ENCODE data around the gene GGA2.

Gene GGA2

GRCh38 chr16:23534868-23535860, 24.9 kb upstream of the GGA2 start:
- no peak overlapping the region for H3K4me3 Mint-ChIP-seq
- no peaks in the 10 kb centered on the region for H3K9me3 Mint-ChIP-seq
- H3K27ac Mint-ChIP-seq = no peak overlapping the region
- ATAC-seq = no peak
- H3K4me1 Mint-ChIP-seq = no peaks in the 10 kb centered on the region
- H3K36me3 Mint-ChIP-seq = peaks cover 73% of the 10 kb centered on the region
- DNase-seq (ENCODE audit: low spot score in 2 of 2) = no peak

DNA sequence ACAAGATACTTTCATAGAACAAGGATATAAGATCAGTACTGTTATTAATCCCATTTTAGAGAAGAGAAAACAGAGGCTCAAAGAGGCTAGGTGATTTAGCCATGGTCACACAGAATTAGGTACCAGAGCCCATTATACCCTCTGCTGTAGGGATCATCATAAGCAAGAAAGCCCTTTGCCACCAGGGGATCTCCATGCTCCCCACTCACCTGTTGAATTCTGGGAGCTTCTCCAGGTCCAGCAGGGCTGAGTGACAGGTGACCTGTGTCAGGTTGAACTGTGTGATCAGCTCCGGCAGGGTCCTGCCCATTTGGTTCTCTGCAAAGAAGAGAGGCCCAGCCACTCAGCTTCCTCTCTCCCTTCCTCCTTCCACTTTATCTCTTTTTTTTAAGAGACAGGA, 22.2 kb upstream of the GGA2 start:
- Mint-ChIP-seq H3K36me3 (peaks cover 72% of the 10 kb centered on the region), H3K4me1 (no peaks in the 10 kb centered on the region), H3K9me3 (no peaks in the 10 kb centered on the region), H3K27ac (no peak overlapping the region), H3K4me3 (no peak overlapping the region)
- DNase-seq (ENCODE audit: low spot score in 2 of 2) = no peak
- ATAC-seq = no peak

DNA sequence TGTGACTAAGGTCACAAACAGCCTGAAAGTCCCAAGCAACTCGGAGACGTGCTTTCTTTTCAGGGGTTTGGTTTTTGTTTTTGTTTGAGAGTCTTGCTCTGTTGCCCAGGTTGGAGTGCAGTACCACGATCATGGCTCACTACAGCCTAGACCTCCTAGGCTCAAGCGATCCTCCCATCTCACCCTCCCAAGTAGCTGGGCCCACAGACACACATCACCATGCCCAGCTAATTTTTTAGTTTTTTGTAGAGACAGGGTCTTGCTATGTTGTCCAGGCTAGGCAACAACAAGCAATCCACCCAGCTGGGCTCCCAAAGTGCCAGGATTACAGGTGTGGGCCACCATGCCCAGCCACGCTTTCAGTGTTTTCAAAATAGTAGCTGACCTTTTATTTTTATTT, 19.8 kb upstream of the GGA2 start:
- DNase-seq (ENCODE audit: low spot score in 2 of 2) (no peak), ATAC-seq (no peak)
- H3K4me1 Mint-ChIP-seq = no peaks in the 10 kb centered on the region
- no peaks in the 10 kb centered on the region for H3K9me3 Mint-ChIP-seq
- no peak overlapping the region for H3K4me3 Mint-ChIP-seq
- no peak overlapping the region for H3K27ac Mint-ChIP-seq
- peaks cover 78% of the 10 kb centered on the region for H3K36me3 Mint-ChIP-seq

GRCh38 chr16:23528644-23529310, 18.5 kb upstream of the GGA2 start:
- Mint-ChIP-seq H3K27ac (no peak overlapping the region), H3K4me3 (no peak overlapping the region), H3K9me3 (no peaks in the 10 kb centered on the region), H3K36me3 (peaks cover 83% of the 10 kb centered on the region), H3K4me1 (no peaks in the 10 kb centered on the region)
- no peak for ATAC-seq
- DNase-seq (ENCODE audit: low spot score in 2 of 2) = no peak

DNA sequence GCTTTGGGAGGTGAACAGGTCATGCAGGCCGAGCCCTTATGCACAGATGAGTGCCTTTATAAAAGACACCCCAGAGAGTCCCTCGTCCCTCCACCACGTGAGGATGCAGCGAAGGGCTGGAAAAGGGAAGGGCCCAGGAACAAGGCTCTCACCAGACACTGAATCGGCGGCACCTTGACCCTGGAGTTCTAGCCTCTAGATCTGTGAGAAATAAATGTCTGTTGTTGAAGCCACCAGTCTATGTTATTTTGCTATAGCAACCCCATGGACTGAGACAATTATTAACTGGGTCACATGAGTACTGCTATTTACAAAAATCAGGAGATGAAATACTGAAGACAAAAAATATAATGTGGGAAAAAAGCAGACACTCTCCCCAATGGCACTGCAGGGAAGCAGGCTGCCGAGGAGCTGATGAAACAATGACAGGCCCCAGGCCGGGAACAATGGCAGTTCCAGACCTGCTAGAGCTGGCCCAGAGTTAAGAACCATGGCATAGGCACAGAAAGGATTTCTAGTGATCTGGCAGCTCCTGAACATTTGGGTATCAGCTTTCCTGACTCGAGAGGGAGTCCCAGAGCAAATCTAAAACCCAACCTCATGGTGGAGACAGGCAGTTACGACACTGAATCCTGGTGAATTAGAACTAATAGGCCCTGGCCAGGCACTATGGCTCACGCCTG, 17.8 kb upstream of the GGA2 start:
- Mint-ChIP-seq H3K9me3 (no peaks in the 10 kb centered on the region), H3K4me1 (no peaks in the 10 kb centered on the region), H3K27ac (no peak overlapping the region)

DNA sequence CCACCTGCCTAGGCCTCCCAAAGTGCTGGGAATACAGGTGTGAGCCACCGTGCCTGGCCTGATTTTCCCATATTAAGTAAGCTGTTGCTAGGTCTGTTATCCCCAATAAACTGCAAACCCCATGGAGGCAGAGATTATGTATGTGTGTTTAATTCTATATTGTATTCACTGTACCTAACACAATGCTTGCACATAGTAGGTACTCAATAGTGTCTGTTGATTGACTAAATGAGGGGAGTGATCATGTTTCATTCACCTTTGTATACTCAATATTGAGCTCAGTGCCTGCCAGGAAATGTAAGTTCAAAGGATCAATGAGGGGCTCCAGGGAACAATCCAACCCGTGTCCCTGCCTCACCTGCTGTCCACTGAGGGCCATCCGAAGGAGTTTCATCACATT, 14.6 kb upstream of the GGA2 start:
- Mint-ChIP-seq H3K9me3 (no peaks in the 10 kb centered on the region), H3K36me3 (peaks cover 75% of the 10 kb centered on the region)

More for the DNA sequence above, 17.8 kb upstream of the GGA2 start:
- Mint-ChIP-seq H3K36me3 (peaks cover 83% of the 10 kb centered on the region), H3K4me3 (no peak overlapping the region)
- DNase-seq (ENCODE audit: low spot score in 2 of 2) = no peak
- no peak for ATAC-seq

GRCh38 chr16:23523876-23524385, 13.6 kb upstream of the GGA2 start:
- Mint-ChIP-seq H3K4me1 (no peaks in the 10 kb centered on the region), H3K36me3 (peaks cover 79% of the 10 kb centered on the region)

More for the DNA sequence above, 14.6 kb upstream of the GGA2 start:
- Mint-ChIP-seq H3K27ac (no peak overlapping the region), H3K4me3 (no peak overlapping the region), H3K4me1 (no peaks in the 10 kb centered on the region)
- DNase-seq (ENCODE audit: low spot score in 2 of 2) (no peak), ATAC-seq (no peak)

DNA sequence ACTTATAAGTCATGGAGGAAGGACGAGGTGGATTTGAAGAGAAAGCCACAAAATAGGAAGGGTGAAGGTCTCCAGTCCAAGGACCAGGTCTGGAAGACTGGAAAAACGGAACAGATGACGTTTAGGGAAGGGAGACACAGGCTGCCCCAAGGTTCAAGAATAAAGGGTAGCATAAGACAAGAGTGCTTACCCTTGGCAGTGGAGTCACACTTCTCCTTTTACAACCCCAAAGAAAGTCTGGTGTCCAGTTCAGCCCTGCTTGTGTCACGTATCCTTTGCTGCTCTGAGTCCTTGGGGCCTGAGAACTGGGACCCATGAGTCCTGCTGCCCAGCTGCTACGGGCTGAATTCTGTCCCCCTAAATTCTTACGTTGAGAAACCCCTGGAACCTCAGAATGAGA, 13.0 kb upstream of the GGA2 start:
- H3K9me3 Mint-ChIP-seq = no peaks in the 10 kb centered on the region
- H3K4me3 Mint-ChIP-seq = no peak overlapping the region
- H3K36me3 Mint-ChIP-seq = peaks cover 74% of the 10 kb centered on the region
- H3K27ac Mint-ChIP-seq = peak overlapping the region; percentile 24
- no peak for DNase-seq (ENCODE audit: low spot score in 2 of 2)
- no peaks in the 10 kb centered on the region for H3K4me1 Mint-ChIP-seq
- ATAC-seq = no peak

More at GRCh38 chr16:23523876-23524385, 13.6 kb upstream of the GGA2 start:
- DNase-seq (ENCODE audit: low spot score in 2 of 2) (no peak), ATAC-seq (no peak)
- no peak overlapping the region for H3K4me3 Mint-ChIP-seq
- peak overlapping the region; percentile 60 for H3K27ac Mint-ChIP-seq
- H3K9me3 Mint-ChIP-seq = no peaks in the 10 kb centered on the region

DNA sequence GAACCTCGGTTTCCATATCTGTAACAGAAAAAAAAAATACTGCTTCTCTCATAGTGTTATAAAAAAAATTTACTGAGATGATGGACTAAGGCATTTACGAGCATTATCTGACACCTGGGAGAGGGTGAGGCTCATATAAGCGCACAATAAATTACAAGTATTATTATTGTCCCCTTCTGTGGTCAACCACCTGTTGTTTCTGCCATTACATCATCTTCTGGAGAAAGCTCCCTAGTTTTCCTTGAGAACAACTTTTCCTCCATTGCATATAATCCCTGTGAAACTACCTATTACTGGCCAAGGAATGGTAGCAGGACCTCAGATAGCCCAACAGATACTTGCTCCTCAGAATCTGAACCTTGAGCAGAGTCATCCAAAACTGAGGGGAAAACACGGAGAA, 11.7 kb upstream of the GGA2 start:
- H3K4me1 Mint-ChIP-seq = peaks cover 5% of the 10 kb centered on the region
- DNase-seq (ENCODE audit: low spot score in 2 of 2) (no peak), ATAC-seq (no peak)
- no peaks in the 10 kb centered on the region for H3K9me3 Mint-ChIP-seq
- H3K4me3 Mint-ChIP-seq = no peak overlapping the region
- H3K36me3 Mint-ChIP-seq = peaks cover 60% of the 10 kb centered on the region
- H3K27ac Mint-ChIP-seq = no peak overlapping the region

DNA sequence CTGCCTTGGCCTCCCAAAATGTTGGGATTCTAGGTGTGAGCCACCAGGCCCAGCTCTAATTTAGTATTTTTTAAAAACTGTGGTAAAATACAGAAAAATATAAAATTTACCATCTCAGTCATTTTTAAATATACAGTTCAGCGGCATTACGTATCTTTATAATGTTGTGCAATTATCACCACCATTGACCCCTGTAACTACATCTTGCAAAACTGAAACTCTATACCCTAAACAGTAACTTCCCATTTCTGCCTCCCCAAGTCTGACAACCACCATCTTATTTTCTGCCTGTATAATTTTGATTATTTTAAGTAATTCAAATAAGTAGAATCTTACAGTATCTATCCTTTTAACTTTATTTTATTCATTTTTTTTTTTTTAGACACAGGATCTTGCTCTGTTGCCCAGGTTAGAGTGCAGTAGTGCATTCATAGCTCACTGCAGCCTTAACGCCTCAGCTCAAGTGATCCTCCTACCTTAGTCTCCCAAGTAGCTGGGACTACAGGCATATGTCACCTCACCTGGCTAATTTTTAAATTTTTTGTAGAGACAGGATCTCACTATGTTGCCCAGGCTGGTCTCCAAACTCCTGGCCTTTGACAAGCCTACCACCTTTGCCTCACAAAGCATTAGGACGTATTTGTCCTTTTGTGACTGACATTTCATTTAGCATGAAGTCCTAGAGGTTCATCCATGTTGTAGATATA, 10.9 kb upstream of the GGA2 start:
- ATAC-seq (no peak), DNase-seq (ENCODE audit: low spot score in 2 of 2) (no peak)
- H3K27ac Mint-ChIP-seq = no peak overlapping the region
- peaks cover 58% of the 10 kb centered on the region for H3K36me3 Mint-ChIP-seq
- no peaks in the 10 kb centered on the region for H3K9me3 Mint-ChIP-seq
- H3K4me1 Mint-ChIP-seq = peaks cover 10% of the 10 kb centered on the region
- H3K4me3 Mint-ChIP-seq = no peak overlapping the region

GRCh38 chr16:23520500-23520899, 10.2 kb upstream of the GGA2 start:
- H3K4me3 Mint-ChIP-seq = no peak overlapping the region
- no peak overlapping the region for H3K27ac Mint-ChIP-seq
- no peak for DNase-seq (ENCODE audit: low spot score in 2 of 2)
- ATAC-seq = no peak
- H3K9me3 Mint-ChIP-seq = no peaks in the 10 kb centered on the region
- H3K36me3 Mint-ChIP-seq = peaks cover 58% of the 10 kb centered on the region
- H3K4me1 Mint-ChIP-seq = peaks cover 16% of the 10 kb centered on the region

DNA sequence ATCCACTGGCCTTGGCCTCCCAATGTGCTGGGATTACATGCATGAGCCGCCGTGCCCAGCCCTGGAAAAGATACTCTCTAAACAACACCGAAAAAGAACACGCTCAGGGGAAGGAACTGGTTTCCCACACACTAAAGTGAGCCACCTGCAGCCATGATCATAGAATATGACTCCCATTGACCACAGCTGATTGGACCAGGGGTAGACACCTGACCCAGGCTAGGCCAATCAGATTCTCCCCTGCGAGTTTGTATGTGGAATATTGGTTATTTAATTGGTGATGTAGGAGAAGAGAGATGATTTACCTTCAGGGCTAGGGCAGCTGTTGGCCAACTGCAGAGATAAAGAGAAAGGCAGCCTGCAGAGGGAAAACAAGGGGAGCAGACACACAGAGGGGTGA, 9.0 kb upstream of the GGA2 start:
- H3K27ac Mint-ChIP-seq = no peak overlapping the region
- ATAC-seq (no peak), DNase-seq (ENCODE audit: low spot score in 2 of 2) (no peak)
- peaks cover 47% of the 10 kb centered on the region for H3K36me3 Mint-ChIP-seq
- H3K9me3 Mint-ChIP-seq = no peaks in the 10 kb centered on the region
- H3K4me1 Mint-ChIP-seq = peaks cover 27% of the 10 kb centered on the region
- no peak overlapping the region for H3K4me3 Mint-ChIP-seq

DNA sequence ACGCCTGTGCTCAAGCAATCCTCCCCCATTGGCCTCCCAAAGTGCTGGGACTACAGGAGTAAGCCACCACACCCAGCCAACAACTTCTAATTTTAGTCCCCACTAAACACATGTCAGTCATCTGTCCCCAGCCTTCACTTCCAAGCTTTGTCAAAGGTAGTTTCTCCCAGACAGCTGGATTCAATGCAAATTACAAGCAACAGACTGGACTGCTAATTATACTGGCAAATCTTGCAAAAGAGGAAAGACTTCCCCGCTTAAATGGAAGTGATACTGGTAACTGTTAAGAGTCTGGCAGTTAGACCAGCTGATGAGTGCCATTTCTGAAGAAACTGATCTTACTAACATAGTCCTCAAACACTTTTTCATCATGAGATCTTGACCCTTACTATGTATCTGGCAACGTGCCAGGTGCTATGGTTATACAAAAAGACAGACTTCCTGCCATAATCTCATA, 8.2 kb upstream of the GGA2 start:
- DNase-seq (ENCODE audit: low spot score in 2 of 2) (no peak), ATAC-seq (no peak)
- Mint-ChIP-seq H3K9me3 (no peaks in the 10 kb centered on the region), H3K4me3 (no peak overlapping the region), H3K36me3 (peaks cover 39% of the 10 kb centered on the region), H3K4me1 (peaks cover 27% of the 10 kb centered on the region), H3K27ac (no peak overlapping the region)

DNA sequence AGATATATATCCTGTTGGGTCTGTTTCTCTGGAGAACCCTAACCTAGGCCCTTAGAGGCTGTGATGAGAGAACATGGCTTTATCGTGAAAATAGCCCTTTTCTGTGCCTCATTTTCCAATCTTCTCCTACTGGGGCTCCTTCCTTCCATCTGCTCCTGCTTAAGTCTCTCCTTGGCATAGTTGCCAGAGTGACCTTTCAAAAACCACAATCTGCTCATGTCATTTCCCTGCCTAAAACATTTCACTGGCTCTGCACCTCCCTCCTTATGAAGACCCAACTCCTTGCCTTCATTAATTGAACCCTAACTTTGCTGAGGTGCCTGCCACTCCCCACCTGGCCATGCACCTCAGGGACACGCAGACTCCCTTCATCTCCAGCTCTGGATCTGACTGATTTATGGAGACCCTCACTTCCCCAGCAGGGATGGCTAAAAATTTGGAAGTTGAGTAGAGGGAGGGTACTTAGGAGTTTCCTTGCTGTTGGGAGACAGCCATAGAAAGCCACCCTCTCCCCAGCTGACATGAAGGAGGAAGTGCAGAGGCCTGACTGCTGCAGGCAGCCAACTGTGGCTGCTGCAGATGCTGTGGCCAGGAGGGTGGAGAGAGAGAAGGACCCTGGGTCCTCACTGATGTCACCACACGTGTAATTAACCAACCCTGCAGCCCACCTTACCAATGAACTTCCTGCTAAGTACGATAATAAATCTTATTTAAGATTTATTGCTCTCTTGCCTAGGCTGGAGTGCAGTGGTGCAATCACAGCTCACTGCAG, 6.3 kb upstream of the GGA2 start:
- ATAC-seq (no peak), DNase-seq (ENCODE audit: low spot score in 2 of 2) (no peak)
- Mint-ChIP-seq H3K36me3 (peaks cover 23% of the 10 kb centered on the region), H3K4me3 (no peak overlapping the region), H3K4me1 (peaks cover 27% of the 10 kb centered on the region), H3K9me3 (no peaks in the 10 kb centered on the region), H3K27ac (no peak overlapping the region)
